Smooth muscle cell (in vitro differentiated cells): ENCODE results near the gene NRXN3. TPM values are rescaled to one million over a fixed set of nuclear protein-coding genes. Genes with fewer than 3 reads are reported as not detected.

Experiments used
- DNase-seq: peaks from one replicate; lab custom pipeline; 2025; ENCODE audit not compliant: unreplicated experiment; lab: John Stamatoyannopoulos, UW
- H2AFZ ChIP-seq: fragments of 200-600 bp; sonication (generic); 2 replicates; pipeline ENCODE4 v1.6.0; 2016; ENCODE audit warnings: antibody characterized with exemption, low read depth, mild to moderate bottlenecking
- H3F3A ChIP-seq: fragments of 200-600 bp; sonication (generic); 2 replicates; pipeline ENCODE4 v1.6.0; 2017; ENCODE audit warnings: antibody characterized with exemption, low read depth
- H3K27ac ChIP-seq: fragments of 200-600 bp; sonication (generic); 2 replicates; pipeline ENCODE4 v1.5.1; 2016; ENCODE audit warnings: low read depth, mild to moderate bottlenecking
- H3K27me3 ChIP-seq: fragments of 200-600 bp; sonication (generic); 2 replicates; pipeline ENCODE4 v1.6.1; 2016; ENCODE audit warnings: low read depth, mild to moderate bottlenecking
- H3K36me3 ChIP-seq: fragments of 200-600 bp; sonication (generic); 2 replicates; pipeline ENCODE4 v1.5.1; 2016; ENCODE audit warnings: low read depth
- H3K4me1 ChIP-seq: fragments of 200-600 bp; sonication (generic); 2 replicates; pipeline ENCODE4 v1.5.1; 2016; ENCODE audit warnings: low read depth
- H3K4me2 ChIP-seq: fragments of 200-600 bp; sonication (generic); 2 replicates; pipeline ENCODE4 v1.6.0; 2016; ENCODE audit warnings: mild to moderate bottlenecking
- H3K4me3 ChIP-seq: fragments of 200-600 bp; sonication (generic); 2 replicates; pipeline ENCODE4 v1.5.1; 2016; ENCODE audit warnings: mild to moderate bottlenecking
- H3K79me2 ChIP-seq: fragments of 200-600 bp; sonication (generic); 2 replicates; pipeline ENCODE4 v1.6.0; 2016; ENCODE audit warnings: low read depth, mild to moderate bottlenecking
- H3K9ac ChIP-seq: fragments of 200-600 bp; sonication (generic); 2 replicates; pipeline ENCODE4 v1.6.0; 2016; ENCODE audit warnings: low read depth
- H3K9me3 ChIP-seq: fragments of 200-600 bp; sonication (generic); replicated peaks from 2 replicates; pipeline ENCODE4 v1.5.1; 2016; ENCODE audit warnings: low read depth
- H4K20me1 ChIP-seq: fragments of 200-600 bp; sonication (generic); 2 replicates; pipeline ENCODE4 v1.6.0; 2016; ENCODE audit warnings: low read depth
- WGBS: methylation state at CpG from one replicate; pipeline ENCODE4 v1.1.7; 2016; ENCODE audit warnings: low lambda C conversion rate; 5-methylcytosine and 5-hydroxymethylcytosine counted together
- polyA plus RNA-seq: library from polyadenylated mRNA; unstranded; fragments of >200 nt; fragmentation: Nextera tagmentation; extraction: Ambion mirVana; gene quantifications from 2 replicates; pipeline ENCODE4 v1.2.1, GENCODE V29; 2016
- total RNA-seq: library from RNA; depleted of rRNA; stranded (reverse); fragments of >200 nt; gene quantifications from 2 replicates; pipeline ENCODE4 v1.2.3, GENCODE V29; 2014
- TF ChIP-seq, protein P1 (sequence below): fragments of 200-600 bp; sonication (generic); IDR thresholded peaks from 2 replicates; pipeline ENCODE4 v1.5.1; 2017; ENCODE audit warnings: borderline replicate concordance, mild to moderate bottlenecking, antibody characterized with exemption; ENCODE audit not compliant: insufficient read depth, poor library complexity, severe bottlenecking

Gene NRXN3
- total and polyA plus RNA-seq, 2 experiments from 2014 or later: 1.2 to 7.0 TPM

DNA sequence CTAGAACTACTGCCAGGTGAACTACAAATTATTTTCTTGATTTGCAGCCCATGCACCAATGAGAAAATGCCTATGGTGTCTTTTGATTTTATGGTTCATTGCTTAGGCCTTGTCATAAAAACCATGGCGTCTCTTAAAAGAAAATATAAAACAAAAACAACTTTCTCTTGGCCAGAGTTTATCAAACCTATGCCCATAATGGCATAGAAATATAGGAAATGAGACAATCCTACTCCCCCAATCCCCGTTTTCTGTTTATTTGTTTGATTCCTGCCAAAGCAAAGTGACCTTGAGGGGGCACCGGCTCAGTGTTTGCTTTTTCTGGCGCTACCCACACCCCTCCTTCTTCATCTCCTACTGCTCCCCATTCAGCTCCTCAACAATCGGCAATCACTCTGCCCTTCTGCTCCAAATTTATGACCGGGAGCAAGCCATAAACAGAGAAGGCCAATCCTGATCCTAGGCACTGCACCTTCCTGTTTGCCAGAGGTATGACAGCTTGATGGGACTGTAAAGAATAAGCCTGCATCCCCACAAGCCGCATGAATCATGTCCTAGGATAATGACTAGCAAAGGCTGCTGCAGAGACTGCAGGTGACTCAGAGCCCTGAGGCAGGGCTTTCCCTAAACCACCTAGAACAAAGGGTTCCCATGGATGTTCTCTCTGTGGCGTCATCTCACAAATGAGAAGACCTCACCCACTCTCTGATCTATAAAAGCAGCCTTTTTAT is 874.9 kb downstream of the NRXN3 start:
- no peaks in the 10 kb centered on the region for H4K20me1 ChIP-seq
- peak overlapping the region; percentile 22 for H3K9ac ChIP-seq
- H3F3A ChIP-seq: no peaks in the 10 kb centered on the region
- H3K4me3 ChIP-seq: no peak overlapping the region
- H3K4me2 ChIP-seq: no peak overlapping the region
- no peak overlapping the region for H2AFZ ChIP-seq
- WGBS: 52% methylated on average over 8 of the region's 8 CpGs
- TF ChIP-seq, protein P1, sequence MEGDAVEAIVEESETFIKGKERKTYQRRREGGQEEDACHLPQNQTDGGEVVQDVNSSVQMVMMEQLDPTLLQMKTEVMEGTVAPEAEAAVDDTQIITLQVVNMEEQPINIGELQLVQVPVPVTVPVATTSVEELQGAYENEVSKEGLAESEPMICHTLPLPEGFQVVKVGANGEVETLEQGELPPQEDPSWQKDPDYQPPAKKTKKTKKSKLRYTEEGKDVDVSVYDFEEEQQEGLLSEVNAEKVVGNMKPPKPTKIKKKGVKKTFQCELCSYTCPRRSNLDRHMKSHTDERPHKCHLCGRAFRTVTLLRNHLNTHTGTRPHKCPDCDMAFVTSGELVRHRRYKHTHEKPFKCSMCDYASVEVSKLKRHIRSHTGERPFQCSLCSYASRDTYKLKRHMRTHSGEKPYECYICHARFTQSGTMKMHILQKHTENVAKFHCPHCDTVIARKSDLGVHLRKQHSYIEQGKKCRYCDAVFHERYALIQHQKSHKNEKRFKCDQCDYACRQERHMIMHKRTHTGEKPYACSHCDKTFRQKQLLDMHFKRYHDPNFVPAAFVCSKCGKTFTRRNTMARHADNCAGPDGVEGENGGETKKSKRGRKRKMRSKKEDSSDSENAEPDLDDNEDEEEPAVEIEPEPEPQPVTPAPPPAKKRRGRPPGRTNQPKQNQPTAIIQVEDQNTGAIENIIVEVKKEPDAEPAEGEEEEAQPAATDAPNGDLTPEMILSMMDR: no peak
- no peaks in the 10 kb centered on the region for H3K9me3 ChIP-seq
- no peaks in the 10 kb centered on the region for H3K27me3 ChIP-seq
- no peaks in the 10 kb centered on the region for H3K4me1 ChIP-seq
- no peak for DNase-seq
- H3K27ac ChIP-seq: peak overlapping the region; percentile 61
- no peaks in the 10 kb centered on the region for H3K36me3 ChIP-seq
- H3K79me2 ChIP-seq: no peaks in the 10 kb centered on the region

DNA sequence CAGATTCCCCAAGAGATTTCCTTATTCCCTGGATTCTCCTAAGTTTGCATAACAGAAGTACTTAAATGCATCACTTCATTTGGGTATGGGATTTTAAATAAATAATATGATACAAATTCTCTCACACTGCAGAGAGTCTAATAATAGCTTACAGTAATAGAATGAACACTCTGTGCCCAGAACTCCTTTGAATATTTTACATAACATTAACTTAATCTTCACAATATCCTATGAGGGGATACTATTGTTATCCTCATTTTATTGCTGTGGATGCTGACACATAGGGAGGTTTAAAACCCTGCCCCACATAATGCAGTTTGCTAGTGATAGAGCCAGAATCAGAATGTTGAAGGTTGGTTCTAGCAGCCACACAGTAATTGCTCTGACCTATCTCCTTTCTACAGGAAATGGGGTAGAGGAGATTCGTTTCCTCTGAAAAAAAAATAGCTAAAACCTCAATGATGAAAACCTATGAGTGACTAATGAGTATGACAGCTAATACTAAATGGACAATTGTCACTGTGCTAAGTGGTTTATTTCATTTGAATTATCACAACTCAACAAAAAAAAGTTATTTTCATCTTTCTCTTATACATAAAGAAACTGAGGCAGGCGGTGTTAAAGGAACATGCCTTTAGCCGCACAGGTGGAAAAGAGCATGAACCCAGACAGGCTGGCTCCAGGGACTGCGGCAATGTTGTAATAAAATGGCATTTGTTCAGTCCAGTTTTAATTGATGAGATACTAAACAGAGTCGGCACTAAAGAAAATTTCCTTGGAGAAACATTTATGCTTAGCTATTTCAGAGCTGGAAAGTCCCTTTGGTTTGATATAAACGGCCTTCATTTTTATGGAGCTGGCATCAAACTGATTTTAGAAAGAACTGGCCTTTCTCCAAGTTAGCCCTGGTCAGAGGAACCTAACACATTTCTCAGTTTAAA is 880.9 kb downstream of the NRXN3 start:
- no peaks in the 10 kb centered on the region for H4K20me1 ChIP-seq
- H3K27ac ChIP-seq: no peak overlapping the region
- H3F3A ChIP-seq: no peaks in the 10 kb centered on the region
- H3K27me3 ChIP-seq: no peaks in the 10 kb centered on the region
- no peaks in the 10 kb centered on the region for H3K4me1 ChIP-seq
- 88% methylated on average over 6 of the region's 6 CpGs for WGBS
- H3K79me2 ChIP-seq: no peaks in the 10 kb centered on the region
- H3K9ac ChIP-seq: no peak overlapping the region
- no peak for DNase-seq
- no peaks in the 10 kb centered on the region for H3K9me3 ChIP-seq
- TF ChIP-seq, protein P1: no peak
- H3K4me3 ChIP-seq: no peak overlapping the region
- H3K4me2 ChIP-seq: no peak overlapping the region
- H2AFZ ChIP-seq: no peak overlapping the region
- no peaks in the 10 kb centered on the region for H3K36me3 ChIP-seq

DNA sequence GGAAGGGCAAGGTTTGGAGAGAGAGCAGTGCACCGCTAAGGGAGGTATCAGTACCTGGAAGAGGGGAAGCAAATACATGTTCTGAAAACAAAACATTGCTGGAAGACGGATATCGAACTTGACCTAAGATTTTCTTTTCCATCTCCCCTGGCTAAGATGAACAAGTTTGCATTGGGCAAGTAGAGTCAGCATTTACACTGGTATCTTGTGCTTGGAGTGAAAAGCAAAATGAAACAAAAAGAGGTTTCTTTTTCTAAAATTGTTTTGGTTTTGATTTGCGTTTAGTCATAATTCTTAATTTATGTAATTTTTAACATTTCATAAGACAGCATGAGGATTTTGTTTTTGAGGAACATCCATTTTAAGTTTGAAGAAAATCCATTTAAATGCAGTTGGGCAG is 881.6 kb downstream of the NRXN3 start:
- H4K20me1 ChIP-seq: no peaks in the 10 kb centered on the region
- H3K4me1 ChIP-seq: no peaks in the 10 kb centered on the region
- H2AFZ ChIP-seq: no peak overlapping the region
- TF ChIP-seq, protein P1: no peak
- no peaks in the 10 kb centered on the region for H3K79me2 ChIP-seq
- over 99% methylated on average over 4 of the region's 4 CpGs for whole genome bisulfite sequencing
- no peaks in the 10 kb centered on the region for H3F3A ChIP-seq
- H3K36me3 ChIP-seq: no peaks in the 10 kb centered on the region
- no peak overlapping the region for H3K4me3 ChIP-seq
- no peaks in the 10 kb centered on the region for H3K27me3 ChIP-seq
- H3K4me2 ChIP-seq: no peak overlapping the region
- no peak overlapping the region for H3K9ac ChIP-seq
- DNase-seq: no peak
- no peaks in the 10 kb centered on the region for H3K9me3 ChIP-seq
- no peak overlapping the region for H3K27ac ChIP-seq
